Memory B cell (primary cell): ENCODE data around the gene LCN10.
A peak's percentile ranks its signal among the peaks of the same experiment; 100 is the strongest.

Experiments used
- ATAC-seq: fragments of 150-1000 bp; cut with Tn5 transposase; 2 replicates; pipeline ENCODE4 v1.10.0; 2021; ENCODE audit warnings: low read depth, mild to moderate bottlenecking, moderate library complexity
- DNase-seq, 2 donors: peaks; one replicate each; pipeline ENCODE4 v3.0.0; 2022; ENCODE audit warnings: low spot score in 2 of 2
- H3K27ac Mint-ChIP-seq: one replicate; pipeline ENCODE4 v1.8.0; 2022; ENCODE audit warnings: mild to moderate bottlenecking, moderate library complexity, mixed read lengths
- H3K27me3 Mint-ChIP-seq: one replicate; pipeline ENCODE4 v1.8.0; 2022; ENCODE audit warnings: mixed read lengths
- H3K36me3 Mint-ChIP-seq: one replicate; pipeline ENCODE4 v1.8.0; 2022; ENCODE audit warnings: mild to moderate bottlenecking, mixed read lengths
- H3K4me1 Mint-ChIP-seq: one replicate; pipeline ENCODE4 v1.8.0; 2022; ENCODE audit warnings: mixed read lengths
- H3K4me3 Mint-ChIP-seq: one replicate; pipeline ENCODE4 v1.8.0; 2022; ENCODE audit warnings: mild to moderate bottlenecking, moderate library complexity, mixed read lengths
- H3K9me3 Mint-ChIP-seq: one replicate; pipeline ENCODE4 v1.8.0; 2022; ENCODE audit warnings: mixed read lengths

The LCN10 gene

GRCh38 chr9:136695955-136696354 is 46.8 kb downstream of the LCN10 start:
- no peaks in the 10 kb centered on the region for H3K9me3 Mint-ChIP-seq
- no peak overlapping the region for H3K27ac Mint-ChIP-seq
- no peak overlapping the region for H3K4me3 Mint-ChIP-seq
- ATAC-seq (no peak), DNase-seq (no peak)
- H3K4me1 Mint-ChIP-seq = peaks cover 16% of the 10 kb centered on the region
- H3K36me3 Mint-ChIP-seq = no peaks in the 10 kb centered on the region
- H3K27me3 Mint-ChIP-seq = peaks cover 21% of the 10 kb centered on the region

- H3K27ac Mint-ChIP-seq = no peak overlapping the region
- no peak overlapping the region for H3K4me3 Mint-ChIP-seq
- no peak for DNase-seq
- no peaks in the 10 kb centered on the region for H3K36me3 Mint-ChIP-seq
- H3K27me3 Mint-ChIP-seq = peaks cover 21% of the 10 kb centered on the region
- H3K9me3 Mint-ChIP-seq = no peaks in the 10 kb centered on the region
- no peak for ATAC-seq
- peaks cover 14% of the 10 kb centered on the region for H3K4me1 Mint-ChIP-seq
These were observed 47.3 kb downstream of the LCN10 start for GRCh38 chr9:136695435-136695895.

GRCh38 chr9:136694872-136695247 is 47.9 kb downstream of the LCN10 start:
- ATAC-seq (no peak), DNase-seq (no peak)
- Mint-ChIP-seq H3K36me3 (no peaks in the 10 kb centered on the region), H3K27me3 (peaks cover 23% of the 10 kb centered on the region), H3K27ac (no peak overlapping the region), H3K4me1 (peaks cover 10% of the 10 kb centered on the region), H3K4me3 (no peak overlapping the region), H3K9me3 (no peaks in the 10 kb centered on the region)

- DNase-seq (no peak), ATAC-seq (peak; percentile 62)
- Mint-ChIP-seq H3K27ac (no peak overlapping the region), H3K4me3 (no peak overlapping the region), H3K27me3 (peaks cover 23% of the 10 kb centered on the region), H3K4me1 (peaks cover 10% of the 10 kb centered on the region), H3K9me3 (no peaks in the 10 kb centered on the region), H3K36me3 (no peaks in the 10 kb centered on the region)
These were observed 48.4 kb downstream of the LCN10 start for GRCh38 chr9:136694163-136694871.

GRCh38 chr9:136693490-136694162 is 49.1 kb downstream of the LCN10 start:
- H3K4me3 Mint-ChIP-seq = no peak overlapping the region
- no peak overlapping the region for H3K27ac Mint-ChIP-seq
- DNase-seq (no peak), ATAC-seq (peak; percentile 14)
- no peaks in the 10 kb centered on the region for H3K9me3 Mint-ChIP-seq
- no peaks in the 10 kb centered on the region for H3K36me3 Mint-ChIP-seq
- H3K27me3 Mint-ChIP-seq = peaks cover 23% of the 10 kb centered on the region
- peaks cover 10% of the 10 kb centered on the region for H3K4me1 Mint-ChIP-seq

GRCh38 chr9:136693135-136693489 is 49.6 kb downstream of the LCN10 start:
- Mint-ChIP-seq H3K4me3 (no peak overlapping the region), H3K9me3 (no peaks in the 10 kb centered on the region), H3K27ac (no peak overlapping the region), H3K27me3 (peaks cover 23% of the 10 kb centered on the region), H3K36me3 (no peaks in the 10 kb centered on the region), H3K4me1 (peaks cover 10% of the 10 kb centered on the region)
- DNase-seq (no peak), ATAC-seq (no peak)

- no peaks in the 10 kb centered on the region for H3K9me3 Mint-ChIP-seq
- no peak for ATAC-seq
- no peak for DNase-seq
- peaks cover 19% of the 10 kb centered on the region for H3K27me3 Mint-ChIP-seq
- H3K4me3 Mint-ChIP-seq = no peak overlapping the region
- H3K27ac Mint-ChIP-seq = no peak overlapping the region
- no peaks in the 10 kb centered on the region for H3K36me3 Mint-ChIP-seq
- H3K4me1 Mint-ChIP-seq = peaks cover 9% of the 10 kb centered on the region
These were observed 50.3 kb downstream of the LCN10 start for GRCh38 chr9:136692185-136693134.

GRCh38 chr9:136691316-136692184 is 51.2 kb downstream of the LCN10 start:
- peaks cover 14% of the 10 kb centered on the region for H3K27me3 Mint-ChIP-seq
- DNase-seq (no peak), ATAC-seq (no peak)
- no peaks in the 10 kb centered on the region for H3K9me3 Mint-ChIP-seq
- no peak overlapping the region for H3K4me3 Mint-ChIP-seq
- H3K36me3 Mint-ChIP-seq = no peaks in the 10 kb centered on the region
- H3K27ac Mint-ChIP-seq = no peak overlapping the region
- H3K4me1 Mint-ChIP-seq = peaks cover 3% of the 10 kb centered on the region

- peaks cover 8% of the 10 kb centered on the region for H3K4me1 Mint-ChIP-seq
- no peak overlapping the region for H3K27ac Mint-ChIP-seq
- H3K36me3 Mint-ChIP-seq = no peaks in the 10 kb centered on the region
- no peak overlapping the region for H3K4me3 Mint-ChIP-seq
- ATAC-seq (no peak), DNase-seq (no peak)
- H3K9me3 Mint-ChIP-seq = no peaks in the 10 kb centered on the region
- H3K27me3 Mint-ChIP-seq = peaks cover 11% of the 10 kb centered on the region
These were observed 51.9 kb downstream of the LCN10 start for GRCh38 chr9:136690806-136691261.

GRCh38 chr9:136690104-136690805 is 52.5 kb downstream of the LCN10 start:
- no peak overlapping the region for H3K27ac Mint-ChIP-seq
- H3K4me3 Mint-ChIP-seq = no peak overlapping the region
- peaks cover 9% of the 10 kb centered on the region for H3K4me1 Mint-ChIP-seq
- no peaks in the 10 kb centered on the region for H3K36me3 Mint-ChIP-seq
- DNase-seq = no peak
- no peaks in the 10 kb centered on the region for H3K9me3 Mint-ChIP-seq
- peaks cover 10% of the 10 kb centered on the region for H3K27me3 Mint-ChIP-seq
- ATAC-seq = no peak

- Mint-ChIP-seq H3K36me3 (no peaks in the 10 kb centered on the region), H3K4me1 (peaks cover 9% of the 10 kb centered on the region), H3K27me3 (peaks cover 10% of the 10 kb centered on the region), H3K4me3 (peak overlapping the region; percentile 45), H3K27ac (no peak overlapping the region), H3K9me3 (no peaks in the 10 kb centered on the region)
- DNase-seq (no peak), ATAC-seq (no peak)
These were observed 53.7 kb downstream of the LCN10 start for GRCh38 chr9:136689108-136689460.

- Mint-ChIP-seq H3K27me3 (peaks cover 10% of the 10 kb centered on the region), H3K36me3 (no peaks in the 10 kb centered on the region), H3K9me3 (no peaks in the 10 kb centered on the region), H3K27ac (no peak overlapping the region), H3K4me1 (peaks cover 9% of the 10 kb centered on the region), H3K4me3 (peak overlapping the region; percentile 45)
- ATAC-seq (no peak), DNase-seq (no peak)
These were observed 54.2 kb downstream of the LCN10 start for GRCh38 chr9:136688274-136689107.
